LNCaP clone FGC (cell line): ENCODE measurements around the gene PSMB9.

Experiments
- DNase-seq: peaks from one replicate; pipeline ENCODE4 v3.0.0-alpha.2; 2011; ENCODE audit warnings: low read depth
- H3K4me3 ChIP-seq: 2 replicates; pipeline ENCODE4 v1.5.1; 2011; ENCODE audit warnings: mild to moderate bottlenecking, low read depth, low read length, control low read depth
- TF ChIP-seq, protein P1 (sequence below): IDR thresholded peaks from 2 replicates; pipeline ENCODE4 v1.5.1; 2012; ENCODE audit warnings: mild to moderate bottlenecking; ENCODE audit not compliant: control insufficient read depth, insufficient read depth; ENCODE audit errors: extremely low read depth

The PSMB9 gene

DNA sequence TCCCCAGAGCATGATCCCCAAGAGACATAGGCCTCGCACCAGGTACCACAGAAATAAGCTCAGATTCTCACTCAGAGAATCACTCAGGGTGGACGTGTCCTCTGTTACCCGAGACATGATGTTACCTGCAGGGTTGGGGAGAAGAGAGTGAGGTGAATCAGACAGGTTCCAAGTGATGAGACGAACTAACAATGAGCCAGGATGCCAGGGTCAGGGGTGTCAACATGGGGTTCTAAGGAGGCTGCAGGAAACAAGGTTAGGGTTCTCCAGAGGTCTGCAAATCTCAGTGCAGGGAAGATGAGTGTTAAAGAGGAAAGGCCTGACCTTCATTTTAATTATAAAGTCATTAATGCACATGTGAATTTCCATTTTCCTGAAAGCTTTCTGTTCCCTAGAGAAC lies 3.0 kb upstream of the PSMB9 start:
- no peak overlapping the region for H3K4me3 ChIP-seq
- no peak for DNase-seq
- TF ChIP-seq, protein P1, sequence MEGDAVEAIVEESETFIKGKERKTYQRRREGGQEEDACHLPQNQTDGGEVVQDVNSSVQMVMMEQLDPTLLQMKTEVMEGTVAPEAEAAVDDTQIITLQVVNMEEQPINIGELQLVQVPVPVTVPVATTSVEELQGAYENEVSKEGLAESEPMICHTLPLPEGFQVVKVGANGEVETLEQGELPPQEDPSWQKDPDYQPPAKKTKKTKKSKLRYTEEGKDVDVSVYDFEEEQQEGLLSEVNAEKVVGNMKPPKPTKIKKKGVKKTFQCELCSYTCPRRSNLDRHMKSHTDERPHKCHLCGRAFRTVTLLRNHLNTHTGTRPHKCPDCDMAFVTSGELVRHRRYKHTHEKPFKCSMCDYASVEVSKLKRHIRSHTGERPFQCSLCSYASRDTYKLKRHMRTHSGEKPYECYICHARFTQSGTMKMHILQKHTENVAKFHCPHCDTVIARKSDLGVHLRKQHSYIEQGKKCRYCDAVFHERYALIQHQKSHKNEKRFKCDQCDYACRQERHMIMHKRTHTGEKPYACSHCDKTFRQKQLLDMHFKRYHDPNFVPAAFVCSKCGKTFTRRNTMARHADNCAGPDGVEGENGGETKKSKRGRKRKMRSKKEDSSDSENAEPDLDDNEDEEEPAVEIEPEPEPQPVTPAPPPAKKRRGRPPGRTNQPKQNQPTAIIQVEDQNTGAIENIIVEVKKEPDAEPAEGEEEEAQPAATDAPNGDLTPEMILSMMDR, result no peak

DNA sequence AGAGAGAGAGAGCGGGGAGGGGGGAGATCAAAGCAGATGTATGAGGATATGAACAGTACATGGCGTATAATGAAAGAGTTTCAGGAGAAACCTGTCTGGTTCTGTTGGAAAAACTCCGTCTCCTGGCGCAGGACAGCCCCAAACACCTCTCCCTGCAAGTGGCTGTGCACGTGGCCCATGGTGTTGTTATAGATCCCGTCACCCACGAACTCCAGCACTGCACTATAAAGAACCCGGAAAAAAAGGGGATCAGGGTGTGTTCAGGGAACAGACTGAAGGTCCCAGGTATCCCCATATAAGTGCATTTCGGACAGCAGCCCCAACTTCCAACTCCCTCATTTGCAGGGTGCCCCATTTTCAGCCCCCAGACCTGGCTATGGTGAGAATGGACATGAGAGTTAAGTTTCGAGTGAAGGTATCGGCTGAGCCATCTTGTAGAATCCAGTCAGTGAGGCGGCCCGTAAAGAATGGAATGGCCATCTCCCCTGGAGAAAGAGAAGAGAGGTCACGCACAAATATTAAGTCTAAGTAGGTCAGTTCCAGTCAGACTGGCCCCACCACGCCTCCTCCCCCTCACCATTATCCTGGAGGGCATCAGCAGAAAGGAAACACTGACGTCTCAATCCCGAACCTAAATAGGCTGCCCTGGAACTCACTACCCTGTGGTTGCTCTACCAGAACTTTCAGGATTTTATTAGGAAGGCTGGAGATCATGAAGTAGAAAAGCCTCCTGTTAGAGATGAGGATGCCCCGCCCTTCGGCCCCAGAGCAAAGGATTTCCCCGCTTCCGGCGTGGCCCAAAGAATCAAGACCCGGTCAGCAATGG lies 1.8 kb upstream of the PSMB9 start:
- peak overlapping the region; percentile 71 for H3K4me3 ChIP-seq
- DNase-seq, result no peak
- TF ChIP-seq, protein P1, result no peak

DNA sequence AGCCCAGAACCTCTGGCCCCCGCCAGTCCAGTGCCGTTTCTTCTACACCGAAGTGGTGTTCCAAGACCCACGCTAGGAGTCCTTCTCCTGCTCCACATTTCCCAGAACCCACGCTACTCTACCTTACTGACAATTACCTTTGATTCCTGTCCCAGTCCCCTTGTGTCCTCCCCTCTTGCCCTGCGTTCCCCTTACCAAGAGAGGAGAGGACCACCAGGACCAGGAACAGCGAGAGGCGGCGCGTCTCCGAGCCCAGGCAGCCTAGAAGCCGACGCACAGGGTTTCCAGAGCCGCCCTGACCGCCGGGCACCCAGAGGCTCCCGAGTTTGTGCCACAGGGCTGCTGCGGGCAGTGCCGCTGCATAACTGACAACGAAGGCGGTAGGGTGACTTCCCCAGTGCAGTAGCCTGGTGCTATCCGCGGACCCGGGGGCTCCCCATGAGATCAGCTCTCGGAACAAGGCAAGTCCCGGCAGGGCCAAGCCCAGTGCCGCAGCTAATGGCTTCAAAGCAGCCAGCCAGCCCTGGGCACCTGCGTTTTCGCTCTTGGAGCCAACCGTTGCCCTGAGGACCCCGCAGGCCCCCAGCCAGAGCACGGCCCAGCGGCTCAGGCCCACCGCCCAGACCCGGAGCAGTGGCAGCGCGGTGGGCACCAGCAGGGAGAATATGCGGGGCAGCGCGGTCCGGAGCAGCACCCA lies 1.0 kb upstream of the PSMB9 start:
- DNase-seq, result no peak
- peak overlapping the region; percentile 71 for H3K4me3 ChIP-seq
- TF ChIP-seq, protein P1, result no peak

DNA sequence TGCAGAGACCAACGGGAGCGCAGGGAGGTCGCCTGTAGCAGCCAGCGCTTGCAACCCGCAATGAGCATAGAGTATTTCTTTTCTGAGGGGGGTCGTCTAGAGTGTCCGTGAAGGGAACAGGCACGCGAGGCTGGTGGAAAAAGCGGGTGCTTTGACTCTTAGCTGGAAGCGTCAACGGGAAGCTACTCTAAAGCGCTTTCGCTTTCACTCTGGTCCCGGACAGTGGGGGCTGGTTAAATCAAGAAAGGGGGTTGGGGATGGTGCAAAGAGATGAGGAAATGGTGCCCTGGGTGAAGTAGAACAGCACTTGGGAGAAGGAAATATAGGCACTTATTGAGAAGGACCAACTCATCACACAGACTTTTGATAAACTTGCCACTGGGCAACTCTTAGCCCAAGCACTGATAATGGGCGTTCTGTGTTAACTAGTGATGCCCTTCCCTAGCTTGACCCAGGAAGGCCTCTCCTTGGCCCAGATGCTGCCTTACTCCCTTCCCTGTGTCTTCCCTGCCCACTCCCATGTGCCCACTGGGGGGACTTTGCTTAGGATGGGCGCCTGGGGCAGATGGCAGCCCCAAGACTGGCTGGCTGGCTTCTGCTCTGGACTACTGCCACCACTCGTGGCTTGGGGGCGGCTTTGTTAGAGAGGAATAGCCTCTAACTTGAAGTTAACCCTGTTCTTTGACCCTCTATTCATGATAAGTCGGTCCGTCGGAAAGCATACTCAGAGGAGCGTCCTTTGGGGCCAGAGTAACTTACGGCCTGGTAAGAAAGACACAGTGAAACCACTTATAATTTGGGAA lies 585 bp downstream of the PSMB9 start:
- TF ChIP-seq, protein P1, result no peak
- peak overlapping the region; percentile 71 for H3K4me3 ChIP-seq
- no peak for DNase-seq

DNA sequence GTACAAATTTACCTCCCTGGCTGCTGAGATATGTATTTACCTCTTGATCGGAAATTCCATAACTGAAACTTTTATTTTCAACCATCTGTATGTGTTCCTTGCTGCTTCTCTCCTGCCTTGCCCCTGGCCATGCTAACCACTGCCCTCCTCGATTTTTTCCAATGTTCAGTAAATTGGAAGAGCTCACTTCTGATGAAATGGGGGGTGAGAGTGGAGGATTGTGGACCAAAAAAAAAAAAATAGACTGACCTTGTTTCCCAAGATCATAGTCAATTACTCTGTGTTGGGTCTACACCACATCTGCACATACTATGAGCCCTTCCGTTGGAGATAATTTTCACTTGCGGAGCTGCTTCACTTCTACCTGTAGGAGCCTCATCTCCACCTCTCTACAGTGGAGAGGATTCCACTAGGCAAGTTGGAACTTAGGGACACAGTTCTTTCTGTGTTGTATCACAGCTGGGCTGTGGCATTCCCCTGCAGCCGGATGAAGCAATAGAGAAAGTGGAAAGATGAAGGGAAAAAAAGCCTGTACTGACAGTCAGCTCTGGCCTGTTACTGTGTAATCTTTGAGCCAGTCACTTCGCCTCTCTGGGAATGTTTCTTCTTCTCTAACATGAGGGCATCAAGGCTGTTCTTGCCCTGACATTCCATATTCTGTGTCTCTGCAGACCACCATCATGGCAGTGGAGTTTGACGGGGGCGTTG lies 1.6 kb downstream of the PSMB9 start:
- no peak for DNase-seq
- TF ChIP-seq, protein P1, result no peak
- H3K4me3 ChIP-seq, result no peak overlapping the region

DNA sequence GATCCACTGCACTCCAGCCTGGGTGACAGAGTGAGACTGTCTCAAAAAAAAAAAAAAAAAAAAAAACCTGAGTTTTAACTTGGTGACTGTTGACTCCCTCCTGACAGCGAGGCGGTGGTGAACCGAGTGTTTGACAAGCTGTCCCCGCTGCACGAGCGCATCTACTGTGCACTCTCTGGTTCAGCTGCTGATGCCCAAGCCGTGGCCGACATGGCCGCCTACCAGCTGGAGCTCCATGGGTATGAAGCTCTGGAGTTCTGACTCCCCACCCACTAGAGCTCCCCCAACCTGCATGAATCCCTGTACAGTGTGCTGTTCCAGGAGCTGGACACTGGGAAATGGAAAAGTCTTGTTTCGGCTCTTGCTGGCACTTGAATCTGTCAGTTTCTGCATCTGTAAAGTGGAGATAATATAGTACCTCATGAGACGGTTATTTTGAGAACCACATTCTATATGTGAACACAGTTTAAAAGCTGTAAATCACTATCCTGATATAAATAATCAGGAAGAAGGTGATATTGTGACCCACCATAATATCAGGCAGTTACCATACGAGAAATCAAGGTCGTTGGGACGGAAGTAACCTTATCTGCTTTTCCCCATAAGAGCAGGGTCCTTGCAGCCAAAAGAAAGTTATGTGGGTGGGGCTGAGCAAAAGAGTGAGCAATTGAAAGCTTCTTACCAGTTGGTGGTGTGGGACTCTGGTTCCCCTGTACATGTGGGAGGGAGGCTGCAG lies 3.3 kb downstream of the PSMB9 start:
- no peak for DNase-seq
- TF ChIP-seq, protein P1, result no peak
- H3K4me3 ChIP-seq, result no peak overlapping the region
